HCT116 (cell line): ENCODE data around the gene SLC35F2. TPM values are rescaled to one million over a fixed set of nuclear protein-coding genes. Genes with fewer than 3 reads are reported as not detected.
A peak's percentile ranks its signal among the peaks of the same experiment; 100 is the strongest.

Source experiments
- ATAC-seq: fragments of 200-7000 bp; cut with Tn5 transposase; 2 replicates; pipeline ENCODE4 v1.9.1; 2020; ENCODE audit warnings: mild to moderate bottlenecking, moderate library complexity
- BruUV-seq: library from RNA; stranded (reverse); fragments of 400-500 nt; replicated peaks from 2 replicates; lab custom pipeline; 2021; lab: Mats Ljungman, UMichigan
- CTCF ChIA-PET: fragments of 300-600 bp; sonication (Branson Sonifier 250); formaldehyde crosslinking; loops from one replicate; lab custom pipeline; 2021; ENCODE audit warnings: antibody characterized with exemption; lab: Charles Lee
- POLR2A ChIA-PET: fragments of 300-600, 350-600 bp; sonication (Branson Sonifier 250); formaldehyde crosslinking; loops from one replicate; lab custom pipeline; 2021; ENCODE audit warnings: antibody characterized with exemption; lab: Charles Lee
- RAD21 ChIA-PET, 2 experiments: fragments of 300-600 bp; sonication (Branson Sonifier 250); formaldehyde crosslinking; loops; one replicate each; lab custom pipeline; 2023; ENCODE audit warnings: low total read pairs in 2 of 2; ENCODE audit not compliant: uncharacterized antibody in 2 of 2, unreplicated experiment in 2 of 2, low non-redundant PET in 1 of 2; lab: Charles Lee
- DNase-seq: peaks from one replicate; pipeline ENCODE4 v3.0.0-alpha.2; 2010; ENCODE audit warnings: low read depth, low spot score
- H2AFZ ChIP-seq: fragments of 200-600 bp; shearing (Covaris generic), sonication (generic); 2 replicates; pipeline ENCODE4 v1.6.1; 2017; ENCODE audit warnings: low read depth, mixed run types, mixed read lengths, antibody characterized with exemption, low read length; ENCODE audit not compliant: poor library complexity, severe bottlenecking
- H3K27ac ChIP-seq: 2 replicates; pipeline ENCODE4 v1.5.1; 2012; ENCODE audit warnings: low read depth, low read length
- H3K27me3 ChIP-seq: fragments of 200-600 bp; sonication (generic); 2 replicates; pipeline ENCODE4 v1.6.1; 2016; ENCODE audit warnings: mixed run types, low read length, mixed read lengths; ENCODE audit not compliant: insufficient read depth
- H3K36me3 ChIP-seq, 2 experiments: fragments of 200-500 bp in 1 of 2; fragments of 200-600 bp in 1 of 2; sonication (Bioruptor generic) in 1 of 2; sonication (generic) in 1 of 2; 2 replicates each; pipeline versions ENCODE4 v1.5.1 to v1.6.1; 2014 to 2016; ENCODE audit warnings: low read length in 2 of 2, inconsistent platforms in 1 of 2, mixed read lengths in 1 of 2, mixed run types in 1 of 2; ENCODE audit not compliant: insufficient read depth in 2 of 2, control insufficient read depth in 1 of 2
- H3K4me1 ChIP-seq, 2 experiments: fragments of 200-600 bp in 1 of 2; sonication (generic) in 1 of 2; 2 replicates each; pipeline versions ENCODE4 v1.5.1 to v1.6.1; 2012 to 2017; ENCODE audit warnings: low read length in 2 of 2, inconsistent platforms in 1 of 2, mild to moderate bottlenecking in 1 of 2, mixed read lengths in 1 of 2, mixed run types in 1 of 2, moderate library complexity in 1 of 2; ENCODE audit not compliant: insufficient read depth in 2 of 2, control insufficient read depth in 1 of 2
- H3K4me2 ChIP-seq: fragments of 200-600 bp; sonication (generic); 2 replicates; pipeline ENCODE4 v1.6.1; 2017; ENCODE audit warnings: mixed run types, low read length, mixed read lengths
- H3K4me3 ChIP-seq, 2 experiments: fragments of 200-600 bp in 1 of 2; sonication (generic) in 1 of 2; replicated peaks in 1 of 2; 2 replicates each; pipeline ENCODE4 v1.5.1; 2011 to 2016; ENCODE audit warnings: low read length in 2 of 2, control low read depth in 1 of 2, low read depth in 1 of 2, mild to moderate bottlenecking in 1 of 2, mixed read lengths in 1 of 2, mixed run types in 1 of 2
- H3K79me2 ChIP-seq: fragments of 200-600 bp; sonication (generic); 2 replicates; pipeline ENCODE4 v1.6.1; 2017; ENCODE audit warnings: mild to moderate bottlenecking, mixed run types, low read length, moderate library complexity, mixed read lengths; ENCODE audit not compliant: insufficient read depth
- H3K9ac ChIP-seq: fragments of 200-600 bp; sonication (generic); 2 replicates; pipeline ENCODE4 v1.6.1; 2016; ENCODE audit warnings: low read length, mixed read lengths
- H3K9me2 ChIP-seq: fragments of 200-600 bp; sonication (generic), shearing (Covaris generic); 2 replicates; pipeline ENCODE4 v1.6.1; 2017; ENCODE audit warnings: mixed run types, mild to moderate bottlenecking, moderate library complexity; ENCODE audit not compliant: insufficient read depth
- H3K9me3 ChIP-seq, 2 experiments: fragments of 200-500 bp in 1 of 2; fragments of 200-600 bp in 1 of 2; sonication (Bioruptor generic) in 1 of 2; sonication (generic) in 1 of 2; 2 replicates each; pipeline ENCODE4 v1.6.1; 2014 to 2017; ENCODE audit warnings: low read length in 2 of 2, mixed read lengths in 2 of 2, inconsistent platforms in 1 of 2, low read depth in 1 of 2, mild to moderate bottlenecking in 1 of 2, mixed run types in 1 of 2, moderate library complexity in 1 of 2; ENCODE audit not compliant: control insufficient read depth in 1 of 2, insufficient read depth in 1 of 2
- H4K20me1 ChIP-seq: fragments of 200-600 bp; sonication (generic), shearing (Covaris generic); 2 replicates; pipeline ENCODE4 v1.6.1; 2017; ENCODE audit warnings: mixed run types, mild to moderate bottlenecking, moderate library complexity; ENCODE audit not compliant: insufficient read depth
- CBX3 ChIP-seq: IDR thresholded peaks from 2 replicates; pipeline ENCODE4 v1.6.1; 2012; ENCODE audit warnings: low read depth
- EZH2 ChIP-seq: fragments of 200-600 bp; sonication (generic); IDR thresholded peaks from 2 replicates; pipeline ENCODE4 v1.6.1; 2017; ENCODE audit warnings: antibody characterized with exemption, mixed run types
- FOSL1 ChIP-seq: IDR thresholded peaks from 2 replicates; pipeline ENCODE4 v1.6.1; 2012; ENCODE audit warnings: low read depth
- JUND ChIP-seq: IDR thresholded peaks from 2 replicates; pipeline ENCODE4 v1.6.1; 2012
- POLR2A ChIP-seq: IDR thresholded peaks from 2 replicates; pipeline ENCODE4 v1.7.0; 2011; ENCODE audit warnings: borderline replicate concordance; ENCODE audit not compliant: insufficient read depth, insufficient read length; ENCODE audit errors: extremely low read depth
- POLR2AphosphoS5 ChIP-seq: IDR thresholded peaks from 2 replicates; pipeline ENCODE4 v1.6.1; 2011; ENCODE audit warnings: mild to moderate bottlenecking, low read depth, low read length, moderate library complexity
- RAD21 ChIP-seq: IDR thresholded peaks from 2 replicates; pipeline ENCODE4 v1.6.1; 2012; ENCODE audit warnings: low read depth, mild to moderate bottlenecking
- SIN3A ChIP-seq: IDR thresholded peaks from 2 replicates; pipeline ENCODE4 v1.6.1; 2012; ENCODE audit warnings: low read depth
- ZFX ChIP-seq: fragments of 450-650 bp; IDR thresholded peaks from 2 replicates; pipeline ENCODE4 v1.6.1; 2017
- ZNF274 ChIP-seq: fragments of 200-500 bp; sonication (Bioruptor generic); IDR thresholded peaks from 2 replicates; pipeline ENCODE4 v1.6.1; 2014; ENCODE audit warnings: mild to moderate bottlenecking, low read depth, low read length, inconsistent platforms
- intact Hi-C: fragments of 100-400 bp; cut with micrococcal nuclease; formaldehyde crosslinking; loops from 2 replicates; pipeline ENCODE4 v1.10.0; 2022
- total RNA-seq: library from RNA; stranded (reverse); gene quantifications from one replicate; pipeline ENCODE4 v1.2.1, GENCODE V29; 2021; ENCODE audit not compliant: unreplicated experiment
- TF ChIP-seq, protein P1 (sequence below), 3 experiments: fragments of 200-600 bp in 1 of 3; sonication (generic) in 1 of 3; IDR thresholded peaks in 2 of 3; conservative IDR thresholded peaks in 1 of 3; 2 replicates each; pipeline ENCODE4 v1.5.1; 2012 to 2017; ENCODE audit warnings: low read depth in 2 of 3, low read length in 2 of 3, antibody characterized with exemption in 1 of 3, borderline replicate concordance in 1 of 3, control low read depth in 1 of 3, mild to moderate bottlenecking in 1 of 3, mixed read lengths in 1 of 3, mixed run types in 1 of 3, moderate library complexity in 1 of 3; ENCODE audit not compliant: insufficient read depth in 1 of 3

SLC35F2 gene
- total RNA-seq, 1 experiment from 2014 or later = 53.5 TPM

GRCh38 chr11:107783121-107783520 is 75.5 kb downstream of the SLC35F2 start:
- H3K4me2 ChIP-seq = no peak overlapping the region
- POLR2A ChIA-PET = no interaction called here
- no peaks in the 10 kb centered on the region for H4K20me1 ChIP-seq
- H2AFZ ChIP-seq = no peak overlapping the region
- H3K36me3 ChIP-seq = no peaks in the 10 kb centered on the region
- no peak overlapping the region for H3K9ac ChIP-seq
- H3K27me3 ChIP-seq = no peaks in the 10 kb centered on the region
- TF ChIP-seq JUND = no peak
- no peak for TF ChIP-seq CBX3
- TF ChIP-seq ZNF274 = no peak
- TF ChIP-seq FOSL1 = no peak
- no peak for TF ChIP-seq ZFX
- no peak for TF ChIP-seq SIN3A
- TF ChIP-seq POLR2AphosphoS5 = no peak
- no peak for TF ChIP-seq POLR2A
- CTCF ChIA-PET = no interaction called here
- intact Hi-C loops = no loop called here
- RAD21 ChIA-PET = no interaction called here
- H3K9me3 ChIP-seq = no peaks in the 10 kb centered on the region
- H3K4me3 ChIP-seq = no peak overlapping the region
- DNase-seq (no peak), ATAC-seq (no peak)
- H3K27ac ChIP-seq = no peak overlapping the region
- peaks cover 6 to 11% of the 10 kb centered on the region in 2 experiments; a peak in 3 of 4 replicates for H3K4me1 ChIP-seq
- no TSS peak for BruUV-seq
- no peaks in the 10 kb centered on the region for H3K9me2 ChIP-seq
- H3K79me2 ChIP-seq = no peaks in the 10 kb centered on the region

DNA sequence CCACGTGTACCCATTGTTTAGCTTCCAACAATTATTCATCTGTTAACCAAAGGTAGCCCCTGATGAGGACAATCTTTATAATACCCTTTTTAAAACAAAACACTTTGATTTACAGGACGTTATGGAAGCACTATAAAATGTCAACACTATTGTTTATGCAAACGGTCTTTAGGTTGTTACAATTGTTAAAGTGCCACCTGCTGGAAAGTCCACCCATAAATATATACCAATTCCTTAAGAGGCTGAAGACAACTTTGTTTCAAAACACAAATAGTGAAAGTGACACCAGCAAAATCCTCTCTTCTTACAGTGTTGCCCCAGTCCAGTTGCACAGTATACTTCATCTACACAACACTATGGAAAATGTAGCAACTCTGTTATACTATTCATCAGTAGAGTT is 77.8 kb downstream of the SLC35F2 start:
- no peak overlapping the region for H3K27ac ChIP-seq
- H2AFZ ChIP-seq = peak overlapping the region; percentile 94
- H3K36me3 ChIP-seq = no peaks in the 10 kb centered on the region
- TF ChIP-seq RAD21 = peak; percentile 32; the same call in 1 of the 2 replicates
- TF ChIP-seq EZH2 = no peak
- TF ChIP-seq, protein P1, sequence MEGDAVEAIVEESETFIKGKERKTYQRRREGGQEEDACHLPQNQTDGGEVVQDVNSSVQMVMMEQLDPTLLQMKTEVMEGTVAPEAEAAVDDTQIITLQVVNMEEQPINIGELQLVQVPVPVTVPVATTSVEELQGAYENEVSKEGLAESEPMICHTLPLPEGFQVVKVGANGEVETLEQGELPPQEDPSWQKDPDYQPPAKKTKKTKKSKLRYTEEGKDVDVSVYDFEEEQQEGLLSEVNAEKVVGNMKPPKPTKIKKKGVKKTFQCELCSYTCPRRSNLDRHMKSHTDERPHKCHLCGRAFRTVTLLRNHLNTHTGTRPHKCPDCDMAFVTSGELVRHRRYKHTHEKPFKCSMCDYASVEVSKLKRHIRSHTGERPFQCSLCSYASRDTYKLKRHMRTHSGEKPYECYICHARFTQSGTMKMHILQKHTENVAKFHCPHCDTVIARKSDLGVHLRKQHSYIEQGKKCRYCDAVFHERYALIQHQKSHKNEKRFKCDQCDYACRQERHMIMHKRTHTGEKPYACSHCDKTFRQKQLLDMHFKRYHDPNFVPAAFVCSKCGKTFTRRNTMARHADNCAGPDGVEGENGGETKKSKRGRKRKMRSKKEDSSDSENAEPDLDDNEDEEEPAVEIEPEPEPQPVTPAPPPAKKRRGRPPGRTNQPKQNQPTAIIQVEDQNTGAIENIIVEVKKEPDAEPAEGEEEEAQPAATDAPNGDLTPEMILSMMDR (IDR thresholded peaks at IDR 0.05 in 2 of 3, conservative IDR thresholded peaks at IDR 0.05 in 1 of 3; ENCODE audit: borderline replicate concordance in 1 of 3, insufficient read depth in 1 of 3, low read depth in 2 of 3, low read length in 2 of 3) = peak in 2 of 3 experiments; percentile 22 to 40; a peak in 2 of 6 replicates
- H3K27me3 ChIP-seq = no peaks in the 10 kb centered on the region
- DNase-seq (no peak), ATAC-seq (peak; percentile 60; the same call in 1 of the 2 replicates)
- no peaks in the 10 kb centered on the region for H3K9me3 ChIP-seq
- no peaks in the 10 kb centered on the region for H3K79me2 ChIP-seq
- ChIA-PET RAD21 (no interaction called here), CTCF (no interaction called here), POLR2A (no interaction called here)
- no peaks in the 10 kb centered on the region for H3K4me1 ChIP-seq
- no peak overlapping the region for H3K4me3 ChIP-seq
- H3K4me2 ChIP-seq = no peak overlapping the region
- no peak overlapping the region for H3K9ac ChIP-seq
- intact Hi-C loops = no loop called here
- no TSS peak for BruUV-seq
- H3K9me2 ChIP-seq = no peaks in the 10 kb centered on the region
- H4K20me1 ChIP-seq = no peaks in the 10 kb centered on the region
